SJCRH30 (cell line): ENCODE measurements around the gene EDEM2. TPM values are rescaled to one million over a fixed set of nuclear protein-coding genes. Genes with fewer than 3 reads are reported as not detected.

Source experiments
- DNase-seq, 2 experiments: peaks; one replicate each; pipeline ENCODE4 v3.0.0-alpha.2; 2015 to 2020
- H3K27ac ChIP-seq: fragments of 250-450 bp; sonication (Bioruptor Pico); 2 replicates; pipeline ENCODE4 v1.5.1; 2020; ENCODE audit warnings: mild to moderate bottlenecking, moderate library complexity
- H3K27me3 ChIP-seq: fragments of 250-450 bp; sonication (Bioruptor Pico); 2 replicates; pipeline ENCODE4 v1.5.1; 2020; ENCODE audit warnings: mild to moderate bottlenecking, moderate library complexity
- H3K36me3 ChIP-seq: fragments of 250-450 bp; sonication (Bioruptor Pico); 2 replicates; pipeline ENCODE4 v1.5.1; 2020; ENCODE audit warnings: mild to moderate bottlenecking, moderate library complexity
- H3K4me1 ChIP-seq: fragments of 250-450 bp; sonication (Bioruptor Pico); 2 replicates; pipeline ENCODE4 v1.5.1; 2020; ENCODE audit warnings: mild to moderate bottlenecking, moderate library complexity
- H3K4me3 ChIP-seq: fragments of 250-450 bp; sonication (Bioruptor Pico); 2 replicates; pipeline ENCODE4 v1.5.1; 2020; ENCODE audit warnings: mild to moderate bottlenecking, moderate library complexity
- H3K9me3 ChIP-seq: fragments of 250-450 bp; sonication (Bioruptor Pico); replicated peaks from 2 replicates; pipeline ENCODE4 v1.5.1; 2020; ENCODE audit warnings: mild to moderate bottlenecking, moderate library complexity
- total RNA-seq: library from RNA; depleted of rRNA; stranded (reverse); fragments of >200 nt; shearing (Covaris generic); gene quantifications from 2 replicates; pipeline ENCODE4 v1.2.3, GENCODE V29; 2014; rRNA removed

The EDEM2 gene
- total RNA-seq, 1 experiment from 2014 or later = 19.2 TPM

DNA sequence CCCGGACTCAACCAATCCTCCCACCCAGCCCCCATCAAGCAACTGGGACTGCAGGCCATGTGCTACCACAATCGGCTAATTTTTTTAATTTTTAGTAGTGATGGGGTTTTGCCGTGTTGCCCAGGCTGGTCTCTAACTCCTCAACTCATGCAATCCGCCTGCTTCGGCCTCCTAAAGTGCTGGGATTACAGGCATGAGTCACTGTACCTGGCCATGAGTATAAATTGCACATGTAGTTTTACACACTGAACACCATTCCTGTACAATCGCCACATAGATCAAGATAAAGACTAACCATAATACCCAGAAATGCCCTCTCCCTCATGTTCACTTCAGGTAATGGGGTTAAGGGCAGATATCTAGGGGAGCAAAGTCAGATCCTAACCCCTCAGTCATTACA, 80.9 kb downstream of the EDEM2 start:
- no peak overlapping the region for H3K4me3 ChIP-seq
- H3K36me3 ChIP-seq = peaks cover 70% of the 10 kb centered on the region
- no peaks in the 10 kb centered on the region for H3K27me3 ChIP-seq
- no peaks in the 10 kb centered on the region; the same call in 1 of the 2 replicates for H3K4me1 ChIP-seq
- H3K27ac ChIP-seq = no peak overlapping the region
- H3K9me3 ChIP-seq = peaks cover 5% of the 10 kb centered on the region; the same call in 1 of the 2 replicates
- DNase-seq = no peak

Other genes starting within 250 kb of the EDEM2 start
- gene GSS, start 191.5 kb downstream of the EDEM2 start, total RNA-seq = 52.8 and 53.8 TPM in 2 replicates
- 0.02 and 0.10 TPM in 2 replicates for gene MYH7B, start 191.5 kb downstream of the EDEM2 start, total RNA-seq
- 67.0 and 68.9 TPM in 2 replicates for gene TRPC4AP, start 54.5 kb downstream of the EDEM2 start, total RNA-seq
- gene PROCR, start 24.7 kb upstream of the EDEM2 start, total RNA-seq = 9.0 and 9.6 TPM in 2 replicates
- not detected in 2 replicates for gene MMP24, start 79.4 kb upstream of the EDEM2 start, total RNA-seq
- 19.6 and 20.4 TPM in 2 replicates for gene MMP24OS, start 130.8 kb upstream of the EDEM2 start, total RNA-seq
- 142 and 157 TPM in 2 replicates for gene EIF6, start 137.4 kb upstream of the EDEM2 start, total RNA-seq
- 0.10 TPM in 1 of 2 replicates, not detected in the other for gene FAM83C, start 145.1 kb upstream of the EDEM2 start, total RNA-seq